SU-DHL-6 (cell line): ENCODE results near the gene FRS2.

ENCODE experiments used
- EZH2phosphoT487 ChIP-seq: fragments of 200-600 bp; sonication (generic), shearing (Covaris generic); conservative IDR thresholded peaks from 2 replicates; pipeline ENCODE4 v1.6.1; 2018; ENCODE audit warnings: mild to moderate bottlenecking, antibody characterized with exemption, low read length, moderate library complexity, mixed read lengths
- TF ChIP-seq, protein P1 (sequence below): fragments of 200-600 bp; sonication (generic); IDR thresholded peaks from one replicate; pipeline ENCODE4 v1.5.1; 2017; ENCODE audit warnings: antibody characterized with exemption, mild to moderate bottlenecking, low read length, moderate library complexity; ENCODE audit not compliant: insufficient read depth, poor library complexity, severe bottlenecking

GRCh38 chr12:69512820-69513219, 42.6 kb downstream of the FRS2 start:
- TF ChIP-seq, protein P1, sequence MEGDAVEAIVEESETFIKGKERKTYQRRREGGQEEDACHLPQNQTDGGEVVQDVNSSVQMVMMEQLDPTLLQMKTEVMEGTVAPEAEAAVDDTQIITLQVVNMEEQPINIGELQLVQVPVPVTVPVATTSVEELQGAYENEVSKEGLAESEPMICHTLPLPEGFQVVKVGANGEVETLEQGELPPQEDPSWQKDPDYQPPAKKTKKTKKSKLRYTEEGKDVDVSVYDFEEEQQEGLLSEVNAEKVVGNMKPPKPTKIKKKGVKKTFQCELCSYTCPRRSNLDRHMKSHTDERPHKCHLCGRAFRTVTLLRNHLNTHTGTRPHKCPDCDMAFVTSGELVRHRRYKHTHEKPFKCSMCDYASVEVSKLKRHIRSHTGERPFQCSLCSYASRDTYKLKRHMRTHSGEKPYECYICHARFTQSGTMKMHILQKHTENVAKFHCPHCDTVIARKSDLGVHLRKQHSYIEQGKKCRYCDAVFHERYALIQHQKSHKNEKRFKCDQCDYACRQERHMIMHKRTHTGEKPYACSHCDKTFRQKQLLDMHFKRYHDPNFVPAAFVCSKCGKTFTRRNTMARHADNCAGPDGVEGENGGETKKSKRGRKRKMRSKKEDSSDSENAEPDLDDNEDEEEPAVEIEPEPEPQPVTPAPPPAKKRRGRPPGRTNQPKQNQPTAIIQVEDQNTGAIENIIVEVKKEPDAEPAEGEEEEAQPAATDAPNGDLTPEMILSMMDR = no peak
- TF ChIP-seq EZH2phosphoT487 = no peak
